DND-41 (cell line): ENCODE measurements around the gene OSBP2.

Experiments
- ATAC-seq: fragments of 200-7000 bp; cut with Tn5 transposase; 3 replicates; pipeline ENCODE4 v1.9.1; 2021; ENCODE audit warnings: low read depth; ENCODE audit not compliant: insufficient read depth
- DNase-seq: peaks from one replicate; pipeline ENCODE4 v3.0.0-alpha.2; 2020
- H2AFZ ChIP-seq: 2 replicates; pipeline ENCODE4 v1.6.0; 2012; ENCODE audit warnings: low read depth, low read length
- H3K27ac ChIP-seq: 2 replicates; pipeline ENCODE4 v1.5.1; 2012; ENCODE audit warnings: low read length, inconsistent platforms
- H3K27me3 ChIP-seq: fragments of 200-600 bp; sonication (generic); 2 replicates; pipeline ENCODE4 v1.6.0; 2012; ENCODE audit warnings: low read length, mild to moderate bottlenecking, inconsistent platforms; ENCODE audit not compliant: insufficient read depth, poor library complexity
- H3K36me3 ChIP-seq: 2 replicates; pipeline ENCODE4 v1.5.1; 2012; ENCODE audit warnings: low read length, inconsistent platforms; ENCODE audit not compliant: insufficient read depth
- H3K4me1 ChIP-seq: 2 replicates; pipeline ENCODE4 v1.5.1; 2012; ENCODE audit warnings: mild to moderate bottlenecking, low read length; ENCODE audit not compliant: insufficient read depth
- H3K4me2 ChIP-seq: 2 replicates; pipeline ENCODE4 v1.6.0; 2012; ENCODE audit warnings: mild to moderate bottlenecking, moderate library complexity, low read length, inconsistent platforms; ENCODE audit not compliant: insufficient read depth
- H3K4me3 ChIP-seq, 2 experiments: fragments of 200-600 bp in 1 of 2; shearing (Covaris generic) in 1 of 2; 2 replicates each; pipeline ENCODE4 v1.5.1; 2012 to 2016; ENCODE audit warnings: inconsistent platforms in 2 of 2, low read length in 2 of 2, mild to moderate bottlenecking in 2 of 2, low read depth in 1 of 2, moderate library complexity in 1 of 2
- H3K79me2 ChIP-seq: 2 replicates; pipeline ENCODE4 v1.6.0; 2012; ENCODE audit warnings: low read length, inconsistent platforms; ENCODE audit not compliant: insufficient read depth
- H3K9ac ChIP-seq: 2 replicates; pipeline ENCODE4 v1.6.0; 2012; ENCODE audit warnings: low read depth, mild to moderate bottlenecking, inconsistent platforms, low read length, moderate library complexity
- H3K9me3 ChIP-seq: 2 replicates; pipeline ENCODE4 v1.5.1; 2012; ENCODE audit warnings: low read length, moderate library complexity, mild to moderate bottlenecking, inconsistent platforms; ENCODE audit not compliant: insufficient read depth, severe bottlenecking
- H4K20me1 ChIP-seq: 2 replicates; pipeline ENCODE4 v1.6.0; 2012; ENCODE audit warnings: low read length; ENCODE audit not compliant: insufficient read depth
- EZH2 ChIP-seq: IDR thresholded peaks from 3 replicates; pipeline ENCODE4 v1.6.1; 2012; ENCODE audit warnings: borderline replicate concordance, low read depth, mild to moderate bottlenecking, moderate library complexity, low read length, inconsistent platforms; ENCODE audit not compliant: severe bottlenecking
- TF ChIP-seq, protein P1 (sequence below): IDR thresholded peaks from 2 replicates; pipeline ENCODE4 v1.5.1; 2012; ENCODE audit warnings: borderline replicate concordance, low read length, moderate library complexity, mild to moderate bottlenecking; ENCODE audit not compliant: poor library complexity, severe bottlenecking; ENCODE audit errors: extremely low read depth

Gene OSBP2

DNA sequence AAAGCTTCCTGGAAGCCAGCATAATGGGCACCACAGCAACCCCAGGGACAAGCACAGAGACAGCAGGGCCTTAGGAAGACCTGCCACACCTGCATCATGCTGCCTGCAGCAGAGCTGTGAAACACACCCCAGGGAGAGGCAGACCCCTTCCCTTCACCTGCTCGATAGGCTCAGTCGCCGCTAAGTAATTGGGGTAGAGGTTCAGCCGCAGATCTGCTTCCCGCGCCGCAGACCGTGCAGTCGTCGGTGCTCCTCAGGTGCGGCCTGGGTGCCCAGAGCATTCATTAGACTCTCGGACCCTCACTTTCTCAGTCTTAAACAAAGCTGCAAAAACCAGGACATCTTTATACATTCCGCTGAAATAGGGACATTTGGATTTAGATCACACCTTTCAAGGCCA, 29.9 kb upstream of the OSBP2 start:
- Histone ChIP-seq H3K79me2 (no peaks in the 10 kb centered on the region), H2AFZ (no peak overlapping the region), H4K20me1 (no peaks in the 10 kb centered on the region; the same call in none of the 2 replicates), H3K27ac (no peak overlapping the region), H3K36me3 (peaks cover 6% of the 10 kb centered on the region), H3K4me3 (no peak overlapping the region), H3K9me3 (no peaks in the 10 kb centered on the region), H3K9ac (no peak overlapping the region), H3K4me2 (no peak overlapping the region), H3K27me3 (peaks cover 6% of the 10 kb centered on the region), H3K4me1 (peaks cover 23% of the 10 kb centered on the region)
- ATAC-seq, result no peak
- TF ChIP-seq EZH2, result no peak
- TF ChIP-seq, protein P1, sequence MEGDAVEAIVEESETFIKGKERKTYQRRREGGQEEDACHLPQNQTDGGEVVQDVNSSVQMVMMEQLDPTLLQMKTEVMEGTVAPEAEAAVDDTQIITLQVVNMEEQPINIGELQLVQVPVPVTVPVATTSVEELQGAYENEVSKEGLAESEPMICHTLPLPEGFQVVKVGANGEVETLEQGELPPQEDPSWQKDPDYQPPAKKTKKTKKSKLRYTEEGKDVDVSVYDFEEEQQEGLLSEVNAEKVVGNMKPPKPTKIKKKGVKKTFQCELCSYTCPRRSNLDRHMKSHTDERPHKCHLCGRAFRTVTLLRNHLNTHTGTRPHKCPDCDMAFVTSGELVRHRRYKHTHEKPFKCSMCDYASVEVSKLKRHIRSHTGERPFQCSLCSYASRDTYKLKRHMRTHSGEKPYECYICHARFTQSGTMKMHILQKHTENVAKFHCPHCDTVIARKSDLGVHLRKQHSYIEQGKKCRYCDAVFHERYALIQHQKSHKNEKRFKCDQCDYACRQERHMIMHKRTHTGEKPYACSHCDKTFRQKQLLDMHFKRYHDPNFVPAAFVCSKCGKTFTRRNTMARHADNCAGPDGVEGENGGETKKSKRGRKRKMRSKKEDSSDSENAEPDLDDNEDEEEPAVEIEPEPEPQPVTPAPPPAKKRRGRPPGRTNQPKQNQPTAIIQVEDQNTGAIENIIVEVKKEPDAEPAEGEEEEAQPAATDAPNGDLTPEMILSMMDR, result no peak
- no peak for DNase-seq

DNA sequence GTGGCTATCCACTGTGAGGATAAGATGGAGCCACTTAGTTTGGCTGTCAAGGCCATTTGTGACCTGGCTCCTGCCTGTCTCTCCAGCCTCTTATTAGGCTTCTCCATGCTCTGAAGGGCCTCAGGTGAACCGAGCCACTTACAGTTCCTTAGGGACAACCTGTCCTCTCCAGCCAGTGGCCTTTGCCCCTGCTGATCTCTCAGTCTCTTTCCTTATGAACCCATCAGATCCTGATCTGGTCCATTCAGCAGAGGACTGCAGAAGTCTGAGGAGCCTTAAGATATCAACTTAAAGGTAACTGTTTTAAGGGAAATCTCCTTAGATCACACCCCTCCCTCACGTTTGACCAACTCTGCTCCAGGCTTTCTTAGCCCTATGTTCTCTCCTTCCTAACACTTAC, 29.4 kb upstream of the OSBP2 start:
- TF ChIP-seq, protein P1, result no peak
- no peak for TF ChIP-seq EZH2
- no peak overlapping the region for H3K4me2 ChIP-seq
- H2AFZ ChIP-seq, result no peak overlapping the region
- peaks cover 6% of the 10 kb centered on the region for H3K27me3 ChIP-seq
- no peak overlapping the region for H3K9ac ChIP-seq
- ATAC-seq (no peak), DNase-seq (no peak)
- H4K20me1 ChIP-seq, result no peaks in the 10 kb centered on the region; the same call in none of the 2 replicates
- H3K9me3 ChIP-seq, result no peaks in the 10 kb centered on the region
- no peaks in the 10 kb centered on the region for H3K79me2 ChIP-seq
- H3K27ac ChIP-seq, result no peak overlapping the region
- peaks cover 23% of the 10 kb centered on the region for H3K4me1 ChIP-seq
- H3K4me3 ChIP-seq, result no peak overlapping the region
- H3K36me3 ChIP-seq, result peaks cover 6% of the 10 kb centered on the region

DNA sequence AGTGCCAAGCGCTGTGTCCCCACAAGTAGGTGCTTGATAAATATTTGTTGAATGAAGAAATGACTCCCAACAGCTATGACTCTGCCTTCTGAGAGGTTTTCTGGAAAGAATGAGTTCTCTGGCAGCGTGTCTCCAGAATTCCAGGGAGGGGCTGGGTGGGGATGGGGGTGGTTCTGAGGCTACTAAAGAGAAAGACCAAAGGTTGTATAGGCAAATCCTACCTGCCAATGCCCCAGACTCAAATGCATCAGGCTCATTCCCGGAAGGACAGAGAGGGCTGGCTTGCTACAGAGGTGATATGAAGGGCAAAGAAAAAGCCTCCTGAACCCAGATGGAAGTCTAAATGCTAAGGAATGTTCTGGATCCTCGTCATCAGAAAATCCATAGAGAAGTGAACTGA, 28.9 kb upstream of the OSBP2 start:
- H3K27ac ChIP-seq, result no peak overlapping the region

More for the DNA sequence above, 28.9 kb upstream of the OSBP2 start:
- ATAC-seq, result no peak
- Histone ChIP-seq H3K27me3 (peaks cover 6% of the 10 kb centered on the region), H3K9ac (no peak overlapping the region), H3K36me3 (peaks cover 6% of the 10 kb centered on the region), H3K4me1 (peaks cover 23% of the 10 kb centered on the region), H3K79me2 (no peaks in the 10 kb centered on the region), H3K4me2 (no peak overlapping the region), H2AFZ (no peak overlapping the region), H3K4me3 (no peak overlapping the region), H4K20me1 (no peaks in the 10 kb centered on the region; the same call in none of the 2 replicates), H3K9me3 (no peaks in the 10 kb centered on the region)
- no peak for TF ChIP-seq EZH2
- TF ChIP-seq, protein P1, result no peak
- DNase-seq, result no peak
